ENCODE results near the gene TMEM61.

- TF ChIP-seq CTCF (IDR thresholded peaks at IDR 0.05) (no peak), POLR2A (IDR thresholded peaks at IDR 0.05) (no peak)
Measured at GRCh38 chr1:54994355-54994990, 14.0 kb downstream of the TMEM61 start.

Measured in right lobe of liver (tissue), 4 donors.